Neural crest cell (in vitro differentiated cells): Measurements from ENCODE around the gene KIF17. TPM values are rescaled to one million over a fixed set of nuclear protein-coding genes. Genes with fewer than 3 reads are reported as not detected.
A peak's percentile ranks its signal among the peaks of the same experiment; 100 is the strongest.

Experiments used
- DNase-seq: peaks from one replicate; pipeline ENCODE4 v3.0.0; 2021; ENCODE audit warnings: low read depth, mixed read lengths, low spot score
- H3K27ac Mint-ChIP-seq: one replicate; pipeline ENCODE4 v1.8.0; 2021; ENCODE audit warnings: mild to moderate bottlenecking, mixed read lengths; ENCODE audit not compliant: unreplicated experiment
- H3K27me3 Mint-ChIP-seq: 2 replicates; pipeline ENCODE4 v1.8.0; 2021; ENCODE audit warnings: low read depth, mild to moderate bottlenecking, mixed read lengths
- H3K36me3 Mint-ChIP-seq: 2 replicates; pipeline ENCODE4 v1.8.0; 2021; ENCODE audit warnings: low read depth, mild to moderate bottlenecking, mixed read lengths
- H3K4me1 Mint-ChIP-seq: 2 replicates; pipeline ENCODE4 v1.8.0; 2021; ENCODE audit warnings: mixed read lengths
- H3K4me3 Mint-ChIP-seq: one replicate; pipeline ENCODE4 v1.8.0; 2021; ENCODE audit warnings: mild to moderate bottlenecking, mixed read lengths
- H3K9me3 Mint-ChIP-seq: 2 replicates; pipeline ENCODE4 v1.8.0; 2021; ENCODE audit warnings: mixed read lengths
- CTCF ChIP-seq: fragments of 200-600 bp; sonication (generic); conservative IDR thresholded peaks from 2 replicates; pipeline ENCODE4 v1.5.0; 2021; ENCODE audit warnings: antibody characterized with exemption, mild to moderate bottlenecking
- total RNA-seq: library from RNA; stranded (reverse); gene quantifications from 2 replicates; pipeline ENCODE4 v1.2.1, GENCODE V29; 2021

KIF17 gene
- total RNA-seq, 1 donor from 2014 or later = 1.6 TPM

GRCh38 chr1:20712215-20712577 is 5.6 kb downstream of the KIF17 start:
- TF ChIP-seq CTCF = no peak
- H3K4me3 Mint-ChIP-seq = no peak overlapping the region
- no peaks in the 10 kb centered on the region for H3K36me3 Mint-ChIP-seq
- no peak for DNase-seq
- peaks cover 9% of the 10 kb centered on the region for H3K27me3 Mint-ChIP-seq
- H3K27ac Mint-ChIP-seq = no peak overlapping the region
- peaks cover 29% of the 10 kb centered on the region for H3K4me1 Mint-ChIP-seq
- H3K9me3 Mint-ChIP-seq = no peaks in the 10 kb centered on the region

GRCh38 chr1:20711285-20712214 is 6.3 kb downstream of the KIF17 start:
- no peaks in the 10 kb centered on the region for H3K9me3 Mint-ChIP-seq
- H3K27ac Mint-ChIP-seq = no peak overlapping the region
- peak; percentile 61 for DNase-seq
- H3K4me1 Mint-ChIP-seq = peaks cover 26% of the 10 kb centered on the region
- TF ChIP-seq CTCF = no peak
- H3K36me3 Mint-ChIP-seq = no peaks in the 10 kb centered on the region
- H3K27me3 Mint-ChIP-seq = peaks cover 4% of the 10 kb centered on the region
- peak overlapping the region; percentile 23 for H3K4me3 Mint-ChIP-seq

- no peaks in the 10 kb centered on the region for H3K9me3 Mint-ChIP-seq
- H3K4me3 Mint-ChIP-seq = peak overlapping the region; percentile 68
- H3K27ac Mint-ChIP-seq = peak overlapping the region; percentile 62
- H3K4me1 Mint-ChIP-seq = peaks cover 21% of the 10 kb centered on the region
- no peaks in the 10 kb centered on the region for H3K36me3 Mint-ChIP-seq
- TF ChIP-seq CTCF = no peak
- H3K27me3 Mint-ChIP-seq = no peaks in the 10 kb centered on the region
- DNase-seq = no peak
These were observed 7.1 kb downstream of the KIF17 start for GRCh38 chr1:20710469-20711284.

- no peak overlapping the region for H3K27ac Mint-ChIP-seq
- no peak for DNase-seq
- H3K4me1 Mint-ChIP-seq = peaks cover 21% of the 10 kb centered on the region
- H3K9me3 Mint-ChIP-seq = no peaks in the 10 kb centered on the region
- TF ChIP-seq CTCF = no peak
- peak overlapping the region; percentile 64 for H3K4me3 Mint-ChIP-seq
- no peaks in the 10 kb centered on the region for H3K27me3 Mint-ChIP-seq
- H3K36me3 Mint-ChIP-seq = no peaks in the 10 kb centered on the region
These were observed 7.9 kb downstream of the KIF17 start for GRCh38 chr1:20709868-20710267.

- DNase-seq = no peak
- no peaks in the 10 kb centered on the region for H3K36me3 Mint-ChIP-seq
- H3K27me3 Mint-ChIP-seq = no peaks in the 10 kb centered on the region
- no peak for TF ChIP-seq CTCF
- no peak overlapping the region for H3K27ac Mint-ChIP-seq
- no peak overlapping the region for H3K4me3 Mint-ChIP-seq
- peaks cover 21% of the 10 kb centered on the region for H3K4me1 Mint-ChIP-seq
- no peaks in the 10 kb centered on the region for H3K9me3 Mint-ChIP-seq
These were observed 8.9 kb downstream of the KIF17 start for GRCh38 chr1:20708891-20709290.
